Kidney (tissue), 14 donors: ENCODE measurements around the gene LIMD2. TPM values are rescaled to one million over a fixed set of nuclear protein-coding genes. Genes with fewer than 3 reads are reported as not detected.

ENCODE experiments used
- DNase-seq, 5 donors: peaks; one replicate each; pipeline ENCODE4 v3.0.0-alpha.2; 2013 to 2020
- FAIRE-seq: peaks from 2 replicates; lab custom pipeline; 2012; peaks lifted over from hg19 to GRCh38; lab: Jason Lieb, UNC
- H3K27ac ChIP-seq, 2 donors: one replicate each; pipeline ENCODE4 v1.7.0; 2013; ENCODE audit warnings: low read depth in 2 of 2, low read length in 2 of 2, inconsistent platforms in 1 of 2
- H3K27me3 ChIP-seq: one replicate; pipeline ENCODE4 v1.7.1; 2013; ENCODE audit warnings: low read length, inconsistent platforms; ENCODE audit not compliant: control insufficient read depth, insufficient read depth
- H3K36me3 ChIP-seq, 3 donors: one replicate each; pipeline versions ENCODE4 v1.7.0 to v1.7.1; 2013; ENCODE audit warnings: low read length in 3 of 3, control low read depth in 1 of 3, inconsistent platforms in 1 of 3; ENCODE audit not compliant: insufficient read depth in 3 of 3, control insufficient read depth in 2 of 3
- H3K4me1 ChIP-seq, 3 donors: one replicate each; pipeline versions ENCODE4 v1.7.0 to v1.7.1; 2013; ENCODE audit warnings: low read length in 3 of 3, inconsistent platforms in 1 of 3, low read depth in 1 of 3; ENCODE audit not compliant: control insufficient read depth in 2 of 3, insufficient read depth in 2 of 3
- H3K4me3 ChIP-seq, 3 donors: one replicate each; pipeline versions ENCODE4 v1.7.0 to v1.8.1; 2013; ENCODE audit warnings: low read length in 3 of 3, control low read depth in 1 of 3, inconsistent platforms in 1 of 3
- H3K9ac ChIP-seq, 3 donors: one replicate each; pipeline versions ENCODE4 v1.7.0 to v1.7.1; 2013; ENCODE audit warnings: low read length in 3 of 3, control low read depth in 1 of 3, inconsistent platforms in 1 of 3
- H3K9me3 ChIP-seq, 3 donors: one replicate each; pipeline versions ENCODE4 v1.7.0 to v1.7.1; 2013; ENCODE audit warnings: low read length in 3 of 3, control low read depth in 1 of 3, inconsistent platforms in 1 of 3; ENCODE audit not compliant: control insufficient read depth in 2 of 3, insufficient read depth in 1 of 3
- intact Hi-C: fragments of 100-400 bp; cut with DNase I; formaldehyde crosslinking; loops from one replicate; pipeline ENCODE4 v1.11.1; 2022
- polyA plus RNA-seq: library from polyadenylated mRNA; stranded (reverse); fragments of 350-450 nt; fragmentation: Illumina TruSeq; extraction: RNeasy Lipid Tissue Mini Kit (QIAGEN cat#74804); gene quantifications from one replicate; pipeline ENCODE4 v1.2.3, GENCODE V29; 2014; ENCODE audit warnings: low read depth, low replicate concordance; ENCODE audit not compliant: insufficient read depth
- total RNA-seq: library from RNA; stranded (reverse); fragmentation: NEBNext Ultra II Directional; extraction: Animal tissue kit (Norgen Biotek cat#: 25700); gene quantifications from one replicate; pipeline ENCODE4 v1.2.1, GENCODE V29; 2021
- TF ChIP-seq, protein P1 (sequence below): IDR thresholded peaks from 3 replicates; pipeline ENCODE4 v1.5.1; 2012; ENCODE audit warnings: mild to moderate bottlenecking, moderate library complexity, borderline replicate concordance; ENCODE audit not compliant: insufficient read depth; ENCODE audit errors: extremely low read depth
- donor health status: control.
- donor health status: control.
- donor health status: control.
- donor health status: control.
- donor health status: control.
- donor health status: DM: yes; HTN: yes; CAD: no.
- donor health status: Normal renal cell carcinoma (clear cell type).

LIMD2 gene
- total and polyA plus RNA-seq, 2 donors from 2014 or later, result 11.5 to 32.3 TPM

DNA sequence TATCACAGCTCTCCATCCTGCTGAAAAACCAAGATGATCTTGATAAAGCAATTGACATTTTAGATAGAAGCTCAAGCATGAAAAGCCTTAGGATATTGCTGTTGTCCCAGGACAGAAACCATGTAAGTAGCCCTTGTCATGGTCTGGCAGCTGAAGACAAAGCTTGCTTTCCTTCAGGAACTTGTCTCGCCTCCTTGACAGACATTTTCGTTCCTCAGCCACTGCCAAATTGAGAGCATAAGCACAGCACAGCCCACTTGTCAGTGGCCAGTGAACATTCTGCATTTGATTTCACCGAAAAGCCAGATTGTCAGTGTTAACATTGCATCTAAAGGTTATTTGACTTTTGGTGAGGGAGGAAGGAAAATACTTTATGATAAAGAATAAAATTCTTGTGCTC lies 42.1 kb downstream of the LIMD2 start:
- TF ChIP-seq, protein P1, sequence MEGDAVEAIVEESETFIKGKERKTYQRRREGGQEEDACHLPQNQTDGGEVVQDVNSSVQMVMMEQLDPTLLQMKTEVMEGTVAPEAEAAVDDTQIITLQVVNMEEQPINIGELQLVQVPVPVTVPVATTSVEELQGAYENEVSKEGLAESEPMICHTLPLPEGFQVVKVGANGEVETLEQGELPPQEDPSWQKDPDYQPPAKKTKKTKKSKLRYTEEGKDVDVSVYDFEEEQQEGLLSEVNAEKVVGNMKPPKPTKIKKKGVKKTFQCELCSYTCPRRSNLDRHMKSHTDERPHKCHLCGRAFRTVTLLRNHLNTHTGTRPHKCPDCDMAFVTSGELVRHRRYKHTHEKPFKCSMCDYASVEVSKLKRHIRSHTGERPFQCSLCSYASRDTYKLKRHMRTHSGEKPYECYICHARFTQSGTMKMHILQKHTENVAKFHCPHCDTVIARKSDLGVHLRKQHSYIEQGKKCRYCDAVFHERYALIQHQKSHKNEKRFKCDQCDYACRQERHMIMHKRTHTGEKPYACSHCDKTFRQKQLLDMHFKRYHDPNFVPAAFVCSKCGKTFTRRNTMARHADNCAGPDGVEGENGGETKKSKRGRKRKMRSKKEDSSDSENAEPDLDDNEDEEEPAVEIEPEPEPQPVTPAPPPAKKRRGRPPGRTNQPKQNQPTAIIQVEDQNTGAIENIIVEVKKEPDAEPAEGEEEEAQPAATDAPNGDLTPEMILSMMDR, result no peak
- Histone ChIP-seq H3K27ac (no peak overlapping the region), H3K4me3 (no peak overlapping the region), H3K9ac (no peak overlapping the region), H3K27me3 (no peaks in the 10 kb centered on the region), H3K4me1 (no peaks in the 10 kb centered on the region), H3K9me3 (no peaks in the 10 kb centered on the region), H3K36me3 (peaks cover 0 to 16% (median 8%) of the 10 kb centered on the region in 3 donors)
- intact Hi-C loops, result no loop called here
- no peak for FAIRE-seq
- no peak for DNase-seq

DNA sequence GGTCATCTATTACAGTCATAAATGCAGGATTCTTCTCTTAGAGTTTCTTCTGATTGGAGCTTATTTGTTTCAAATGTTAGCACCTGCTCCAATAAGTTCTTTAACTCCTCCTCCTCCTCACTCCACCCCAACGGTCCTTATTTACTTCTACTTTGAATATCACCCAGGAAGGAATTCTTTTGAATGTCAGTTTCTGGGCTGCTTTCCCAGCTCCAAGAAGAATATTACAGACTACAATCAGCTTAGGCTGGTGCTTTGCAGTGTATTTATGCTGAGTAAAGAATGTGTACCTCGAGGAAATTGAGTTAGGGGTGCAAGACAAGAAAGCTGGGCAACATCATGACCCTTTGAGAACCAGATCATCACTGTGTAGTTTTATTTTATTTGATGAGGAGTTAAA lies 46.9 kb downstream of the LIMD2 start:
- no peak for DNase-seq
- Histone ChIP-seq H3K9ac (no peak overlapping the region), H3K4me3 (no peak overlapping the region), H3K27ac (no peak overlapping the region), H3K27me3 (no peaks in the 10 kb centered on the region), H3K4me1 (no peaks in the 10 kb centered on the region), H3K36me3 (peaks cover 0 to 6% (median 4%) of the 10 kb centered on the region in 3 donors), H3K9me3 (no peaks in the 10 kb centered on the region)
- TF ChIP-seq, protein P1, result no peak
- no peak for FAIRE-seq
- intact Hi-C loops, result no loop called here

DNA sequence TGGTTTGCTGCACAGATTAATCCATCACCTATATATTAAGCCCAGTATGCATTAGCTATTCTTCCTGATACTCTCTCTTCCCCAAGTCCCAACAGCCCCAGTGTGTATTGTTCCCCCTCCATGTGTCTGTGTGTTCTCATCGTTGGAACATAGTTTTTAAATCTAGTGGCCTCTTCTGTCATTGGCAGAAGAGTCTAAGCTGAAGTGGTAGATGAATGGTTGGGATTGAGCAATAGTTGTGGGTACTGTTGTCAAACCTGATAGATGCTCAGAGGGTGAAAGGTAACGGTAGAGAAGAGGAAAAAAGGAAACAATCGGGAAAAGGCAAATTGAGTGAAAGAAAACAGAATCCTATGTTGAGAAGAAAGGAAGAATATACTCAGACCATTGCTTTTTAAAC lies 47.8 kb downstream of the LIMD2 start:
- Histone ChIP-seq H3K36me3 (peaks cover 0 to 11% (median 8%) of the 10 kb centered on the region in 3 donors), H3K27ac (no peak overlapping the region), H3K9me3 (no peaks in the 10 kb centered on the region), H3K9ac (no peak overlapping the region), H3K27me3 (no peaks in the 10 kb centered on the region), H3K4me3 (no peak overlapping the region), H3K4me1 (no peaks in the 10 kb centered on the region)
- TF ChIP-seq, protein P1, result no peak
- no peak for FAIRE-seq
- intact Hi-C loops, result no loop called here
- no peak for DNase-seq

DNA sequence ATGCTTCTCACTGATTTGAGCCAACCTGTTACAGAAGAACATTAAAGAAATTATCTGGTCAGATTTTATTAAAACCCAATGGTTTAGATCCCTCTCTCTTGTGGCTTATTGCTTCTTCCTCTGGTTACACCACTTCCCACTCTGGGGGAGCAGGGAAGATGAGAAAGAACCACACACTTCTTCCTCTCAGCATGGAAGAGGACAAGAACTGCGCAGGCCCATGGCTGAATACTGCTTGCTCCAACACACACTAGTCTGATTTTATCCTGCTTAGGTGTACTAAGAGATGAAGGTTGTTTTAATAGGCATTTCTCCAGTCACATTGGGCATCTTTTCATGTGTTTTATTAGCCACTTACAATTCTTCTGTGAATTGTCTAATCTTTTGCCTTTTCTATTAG lies 50.1 kb downstream of the LIMD2 start:
- DNase-seq, result no peak
- H3K9me3 ChIP-seq, result no peaks in the 10 kb centered on the region
- no peak overlapping the region for H3K9ac ChIP-seq
- no peaks in the 10 kb centered on the region for H3K27me3 ChIP-seq
- no peak overlapping the region for H3K4me3 ChIP-seq
- no peaks in the 10 kb centered on the region for H3K4me1 ChIP-seq
- TF ChIP-seq, protein P1, result no peak
- no peak overlapping the region for H3K27ac ChIP-seq
- intact Hi-C loops, result no loop called here
- FAIRE-seq, result no peak
- H3K36me3 ChIP-seq, result peaks cover 0 to 23% (median 17%) of the 10 kb centered on the region in 3 donors
